WTC11 (cell line): Measurements from ENCODE around the gene MAGI3. TPM values are rescaled to one million over a fixed set of nuclear protein-coding genes. Genes with fewer than 3 reads are reported as not detected.

Source experiments
- ATAC-seq: fragments of 200-7000 bp; cut with Tn5 transposase; 2 replicates; pipeline ENCODE4 v1.10.0; 2021; ENCODE audit warnings: mild to moderate bottlenecking, moderate library complexity
- CTCF ChIA-PET: fragments of 300-600 bp; sonication (Branson Sonifier 250); formaldehyde crosslinking; loops from one replicate; lab custom pipeline; 2021; ENCODE audit warnings: antibody characterized with exemption; lab: Charles Lee
- POLR2A ChIA-PET: fragments of 350-600 bp; sonication (Branson Sonifier 250); formaldehyde crosslinking; loops from one replicate; lab custom pipeline; 2021; ENCODE audit warnings: antibody characterized with exemption; lab: Charles Lee
- DNase-seq: peaks from one replicate; pipeline ENCODE4 v3.0.0; 2021; ENCODE audit warnings: low spot score
- H3K27ac Mint-ChIP-seq: 2 replicates; pipeline ENCODE4 v1.8.0; 2021; ENCODE audit warnings: mixed read lengths
- H3K27me3 Mint-ChIP-seq: 2 replicates; pipeline ENCODE4 v1.8.0; 2021; ENCODE audit warnings: low read depth, mild to moderate bottlenecking, moderate library complexity, mixed read lengths
- H3K36me3 Mint-ChIP-seq: 2 replicates; pipeline ENCODE4 v1.8.0; 2021; ENCODE audit warnings: mixed read lengths
- H3K4me1 Mint-ChIP-seq: 2 replicates; pipeline ENCODE4 v1.8.0; 2022; ENCODE audit warnings: mixed read lengths
- H3K4me3 Mint-ChIP-seq: 2 replicates; pipeline ENCODE4 v1.8.0; 2021; ENCODE audit warnings: mild to moderate bottlenecking, moderate library complexity, mixed read lengths
- H3K9me3 Mint-ChIP-seq: 2 replicates; pipeline ENCODE4 v1.8.0; 2021; ENCODE audit warnings: mixed read lengths
- CBFB ChIP-seq: sonication (generic); formaldehyde crosslinking; IDR thresholded peaks from 2 replicates; pipeline ENCODE4 v1.8.1; 2022; ENCODE audit warnings: mild to moderate bottlenecking, low read depth, missing genetic modification reagents
- CREM ChIP-seq: sonication (generic); formaldehyde crosslinking; IDR thresholded peaks from 2 replicates; pipeline ENCODE4 v1.8.1; 2022; ENCODE audit warnings: mild to moderate bottlenecking, missing genetic modification reagents, moderate library complexity
- NR2C2 ChIP-seq: sonication (generic); formaldehyde crosslinking; IDR thresholded peaks from 2 replicates; pipeline ENCODE4 v1.8.0; 2022; ENCODE audit warnings: mild to moderate bottlenecking, missing genetic modification reagents
- NR3C1 ChIP-seq: sonication (generic); formaldehyde crosslinking; conservative IDR thresholded peaks from 2 replicates; pipeline ENCODE4 v1.8.1; 2023; ENCODE audit warnings: low read depth, mild to moderate bottlenecking, missing genetic modification reagents
- PRRX2 ChIP-seq: fragments of 250-450 bp; sonication (Bioruptor Pico); IDR thresholded peaks from 2 replicates; pipeline ENCODE4 v1.8.0; 2021; ENCODE audit warnings: mild to moderate bottlenecking
- TEAD1 ChIP-seq: sonication (generic); formaldehyde crosslinking; IDR thresholded peaks from 2 replicates; pipeline ENCODE4 v1.8.0; 2022; ENCODE audit warnings: mild to moderate bottlenecking, missing genetic modification reagents
- TEAD4 ChIP-seq: sonication (generic); formaldehyde crosslinking; IDR thresholded peaks from 2 replicates; pipeline ENCODE4 v1.8.0; 2022; ENCODE audit warnings: mild to moderate bottlenecking, missing genetic modification reagents
- TP53 ChIP-seq: sonication (generic); formaldehyde crosslinking; IDR thresholded peaks from 2 replicates; pipeline ENCODE4 v1.8.1; 2023; ENCODE audit warnings: mild to moderate bottlenecking, missing genetic modification reagents
- ZNF416 ChIP-seq: fragments of 250-450 bp; sonication (Bioruptor Pico); IDR thresholded peaks from 2 replicates; pipeline ENCODE4 v1.9.0; 2021; ENCODE audit warnings: mild to moderate bottlenecking, inconsistent platforms
- total RNA-seq: library from RNA; stranded (reverse); gene quantifications from 3 replicates; pipeline ENCODE4 v1.2.3, GENCODE V29; 2021
- TF ChIP-seq, protein P1 (sequence below): sonication (generic); formaldehyde crosslinking; IDR thresholded peaks from 2 replicates; pipeline ENCODE4 v1.8.1; 2022; ENCODE audit warnings: low read depth, mild to moderate bottlenecking, moderate library complexity, missing genetic modification reagents, borderline replicate concordance
- TF ChIP-seq, protein P2 (sequence below): sonication (generic); formaldehyde crosslinking; IDR thresholded peaks from 2 replicates; pipeline ENCODE4 v1.8.1; 2023; ENCODE audit warnings: mild to moderate bottlenecking, missing genetic modification reagents
- TF ChIP-seq, protein P3 (sequence below): sonication (generic); formaldehyde crosslinking; IDR thresholded peaks from 2 replicates; pipeline ENCODE4 v1.8.0; 2022; ENCODE audit warnings: missing genetic modification reagents
- TF ChIP-seq, protein P4 (sequence below): sonication (generic); formaldehyde crosslinking; IDR thresholded peaks from 2 replicates; pipeline ENCODE4 v1.8.0; 2023; ENCODE audit warnings: mild to moderate bottlenecking, missing genetic modification reagents
- TF ChIP-seq, protein P5 (sequence below): sonication (generic); formaldehyde crosslinking; conservative IDR thresholded peaks from 2 replicates; pipeline ENCODE4 v1.8.1; 2023; ENCODE audit warnings: mild to moderate bottlenecking, low read depth, missing genetic modification reagents, moderate library complexity
- TF ChIP-seq, protein P6 (sequence below): sonication (generic); formaldehyde crosslinking; IDR thresholded peaks from 2 replicates; pipeline ENCODE4 v1.8.1; 2022; ENCODE audit warnings: mild to moderate bottlenecking, moderate library complexity, missing genetic modification reagents
- TF ChIP-seq, protein P7 (sequence below): fragments of 200-600 bp; IDR thresholded peaks from 2 replicates; pipeline ENCODE4 v1.8.0; 2022; ENCODE audit warnings: antibody characterized with exemption

Gene MAGI3
- total RNA-seq, 1 experiment from 2014 or later = 9.7 TPM

DNA sequence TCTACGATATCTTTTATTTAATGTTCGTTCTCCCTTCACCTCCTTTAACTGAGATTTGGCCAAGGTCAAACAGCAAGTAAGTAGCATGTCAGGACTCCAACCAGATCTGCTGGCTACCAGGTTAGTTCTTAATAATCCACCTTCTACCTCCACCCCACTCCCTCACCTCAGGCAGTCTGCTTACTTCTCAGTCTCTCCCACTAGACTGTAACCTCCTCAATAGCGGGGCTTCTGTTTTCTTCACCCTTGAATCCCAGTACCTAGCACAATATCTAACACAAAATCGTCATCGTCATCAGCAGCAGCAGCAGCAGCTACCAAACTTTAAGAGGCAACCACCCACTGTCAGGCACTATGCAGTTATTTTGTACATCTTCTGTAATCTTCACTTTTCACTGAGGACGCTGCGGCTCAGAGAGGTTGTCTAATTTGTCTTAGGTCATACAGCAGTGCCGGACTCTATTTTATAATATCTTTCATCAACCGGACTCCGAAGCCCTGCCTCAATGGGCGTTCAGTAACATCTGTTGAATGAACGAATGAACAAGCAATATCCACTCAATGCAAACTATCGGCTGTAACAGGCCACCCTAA lies 859 bp upstream of the MAGI3 start:
- peaks cover 12% of the 10 kb centered on the region for H3K9me3 Mint-ChIP-seq
- H3K4me3 Mint-ChIP-seq = peak overlapping the region; percentile 84
- H3K36me3 Mint-ChIP-seq = peaks cover 6% of the 10 kb centered on the region
- CTCF ChIA-PET = interaction anchor here (1.0 to 1.2 kb wide), 2 partner anchors 15 to 249 kb away, joined by 3 to 4 read pairs; no protein-coding TSS in a partner anchor
- DNase-seq = no peak
- POLR2A ChIA-PET = no interaction called here
- peak overlapping the region; percentile 77 for H3K27ac Mint-ChIP-seq
- peaks cover 18% of the 10 kb centered on the region for H3K4me1 Mint-ChIP-seq
- no peak for ATAC-seq
- peaks cover 13% of the 10 kb centered on the region for H3K27me3 Mint-ChIP-seq
- TF ChIP-seq, protein P1, sequence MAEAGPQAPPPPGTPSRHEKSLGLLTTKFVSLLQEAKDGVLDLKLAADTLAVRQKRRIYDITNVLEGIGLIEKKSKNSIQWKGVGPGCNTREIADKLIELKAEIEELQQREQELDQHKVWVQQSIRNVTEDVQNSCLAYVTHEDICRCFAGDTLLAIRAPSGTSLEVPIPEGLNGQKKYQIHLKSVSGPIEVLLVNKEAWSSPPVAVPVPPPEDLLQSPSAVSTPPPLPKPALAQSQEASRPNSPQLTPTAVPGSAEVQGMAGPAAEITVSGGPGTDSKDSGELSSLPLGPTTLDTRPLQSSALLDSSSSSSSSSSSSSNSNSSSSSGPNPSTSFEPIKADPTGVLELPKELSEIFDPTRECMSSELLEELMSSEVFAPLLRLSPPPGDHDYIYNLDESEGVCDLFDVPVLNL (CRISPR knock-in tag) = no peak
- TF ChIP-seq CBFB (CRISPR knock-in tag) (no peak), NR2C2 (CRISPR knock-in tag) (no peak), NR3C1 (CRISPR knock-in tag) (no peak), TEAD4 (CRISPR knock-in tag) (no peak), ZNF416 (no peak), CREM (CRISPR knock-in tag) (no peak), TEAD1 (CRISPR knock-in tag) (no peak), PRRX2 (CRISPR knock-in tag) (no peak), TP53 (no peak)
- TF ChIP-seq, protein P2, sequence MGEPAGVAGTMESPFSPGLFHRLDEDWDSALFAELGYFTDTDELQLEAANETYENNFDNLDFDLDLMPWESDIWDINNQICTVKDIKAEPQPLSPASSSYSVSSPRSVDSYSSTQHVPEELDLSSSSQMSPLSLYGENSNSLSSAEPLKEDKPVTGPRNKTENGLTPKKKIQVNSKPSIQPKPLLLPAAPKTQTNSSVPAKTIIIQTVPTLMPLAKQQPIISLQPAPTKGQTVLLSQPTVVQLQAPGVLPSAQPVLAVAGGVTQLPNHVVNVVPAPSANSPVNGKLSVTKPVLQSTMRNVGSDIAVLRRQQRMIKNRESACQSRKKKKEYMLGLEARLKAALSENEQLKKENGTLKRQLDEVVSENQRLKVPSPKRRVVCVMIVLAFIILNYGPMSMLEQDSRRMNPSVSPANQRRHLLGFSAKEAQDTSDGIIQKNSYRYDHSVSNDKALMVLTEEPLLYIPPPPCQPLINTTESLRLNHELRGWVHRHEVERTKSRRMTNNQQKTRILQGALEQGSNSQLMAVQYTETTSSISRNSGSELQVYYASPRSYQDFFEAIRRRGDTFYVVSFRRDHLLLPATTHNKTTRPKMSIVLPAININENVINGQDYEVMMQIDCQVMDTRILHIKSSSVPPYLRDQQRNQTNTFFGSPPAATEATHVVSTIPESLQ (CRISPR knock-in tag) = no peak
- TF ChIP-seq, protein P3, sequence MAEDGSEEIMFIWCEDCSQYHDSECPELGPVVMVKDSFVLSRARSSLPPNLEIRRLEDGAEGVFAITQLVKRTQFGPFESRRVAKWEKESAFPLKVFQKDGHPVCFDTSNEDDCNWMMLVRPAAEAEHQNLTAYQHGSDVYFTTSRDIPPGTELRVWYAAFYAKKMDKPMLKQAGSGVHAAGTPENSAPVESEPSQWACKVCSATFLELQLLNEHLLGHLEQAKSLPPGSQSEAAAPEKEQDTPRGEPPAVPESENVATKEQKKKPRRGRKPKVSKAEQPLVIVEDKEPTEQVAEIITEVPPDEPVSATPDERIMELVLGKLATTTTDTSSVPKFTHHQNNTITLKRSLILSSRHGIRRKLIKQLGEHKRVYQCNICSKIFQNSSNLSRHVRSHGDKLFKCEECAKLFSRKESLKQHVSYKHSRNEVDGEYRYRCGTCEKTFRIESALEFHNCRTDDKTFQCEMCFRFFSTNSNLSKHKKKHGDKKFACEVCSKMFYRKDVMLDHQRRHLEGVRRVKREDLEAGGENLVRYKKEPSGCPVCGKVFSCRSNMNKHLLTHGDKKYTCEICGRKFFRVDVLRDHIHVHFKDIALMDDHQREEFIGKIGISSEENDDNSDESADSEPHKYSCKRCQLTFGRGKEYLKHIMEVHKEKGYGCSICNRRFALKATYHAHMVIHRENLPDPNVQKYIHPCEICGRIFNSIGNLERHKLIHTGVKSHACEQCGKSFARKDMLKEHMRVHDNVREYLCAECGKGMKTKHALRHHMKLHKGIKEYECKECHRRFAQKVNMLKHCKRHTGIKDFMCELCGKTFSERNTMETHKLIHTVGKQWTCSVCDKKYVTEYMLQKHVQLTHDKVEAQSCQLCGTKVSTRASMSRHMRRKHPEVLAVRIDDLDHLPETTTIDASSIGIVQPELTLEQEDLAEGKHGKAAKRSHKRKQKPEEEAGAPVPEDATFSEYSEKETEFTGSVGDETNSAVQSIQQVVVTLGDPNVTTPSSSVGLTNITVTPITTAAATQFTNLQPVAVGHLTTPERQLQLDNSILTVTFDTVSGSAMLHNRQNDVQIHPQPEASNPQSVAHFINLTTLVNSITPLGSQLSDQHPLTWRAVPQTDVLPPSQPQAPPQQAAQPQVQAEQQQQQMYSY = no peak; the same call in 1 of the 2 replicates
- TF ChIP-seq, protein P4, sequence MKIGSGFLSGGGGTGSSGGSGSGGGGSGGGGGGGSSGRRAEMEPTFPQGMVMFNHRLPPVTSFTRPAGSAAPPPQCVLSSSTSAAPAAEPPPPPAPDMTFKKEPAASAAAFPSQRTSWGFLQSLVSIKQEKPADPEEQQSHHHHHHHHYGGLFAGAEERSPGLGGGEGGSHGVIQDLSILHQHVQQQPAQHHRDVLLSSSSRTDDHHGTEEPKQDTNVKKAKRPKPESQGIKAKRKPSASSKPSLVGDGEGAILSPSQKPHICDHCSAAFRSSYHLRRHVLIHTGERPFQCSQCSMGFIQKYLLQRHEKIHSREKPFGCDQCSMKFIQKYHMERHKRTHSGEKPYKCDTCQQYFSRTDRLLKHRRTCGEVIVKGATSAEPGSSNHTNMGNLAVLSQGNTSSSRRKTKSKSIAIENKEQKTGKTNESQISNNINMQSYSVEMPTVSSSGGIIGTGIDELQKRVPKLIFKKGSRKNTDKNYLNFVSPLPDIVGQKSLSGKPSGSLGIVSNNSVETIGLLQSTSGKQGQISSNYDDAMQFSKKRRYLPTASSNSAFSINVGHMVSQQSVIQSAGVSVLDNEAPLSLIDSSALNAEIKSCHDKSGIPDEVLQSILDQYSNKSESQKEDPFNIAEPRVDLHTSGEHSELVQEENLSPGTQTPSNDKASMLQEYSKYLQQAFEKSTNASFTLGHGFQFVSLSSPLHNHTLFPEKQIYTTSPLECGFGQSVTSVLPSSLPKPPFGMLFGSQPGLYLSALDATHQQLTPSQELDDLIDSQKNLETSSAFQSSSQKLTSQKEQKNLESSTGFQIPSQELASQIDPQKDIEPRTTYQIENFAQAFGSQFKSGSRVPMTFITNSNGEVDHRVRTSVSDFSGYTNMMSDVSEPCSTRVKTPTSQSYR (CRISPR knock-in tag) = no peak
- TF ChIP-seq, protein P5, sequence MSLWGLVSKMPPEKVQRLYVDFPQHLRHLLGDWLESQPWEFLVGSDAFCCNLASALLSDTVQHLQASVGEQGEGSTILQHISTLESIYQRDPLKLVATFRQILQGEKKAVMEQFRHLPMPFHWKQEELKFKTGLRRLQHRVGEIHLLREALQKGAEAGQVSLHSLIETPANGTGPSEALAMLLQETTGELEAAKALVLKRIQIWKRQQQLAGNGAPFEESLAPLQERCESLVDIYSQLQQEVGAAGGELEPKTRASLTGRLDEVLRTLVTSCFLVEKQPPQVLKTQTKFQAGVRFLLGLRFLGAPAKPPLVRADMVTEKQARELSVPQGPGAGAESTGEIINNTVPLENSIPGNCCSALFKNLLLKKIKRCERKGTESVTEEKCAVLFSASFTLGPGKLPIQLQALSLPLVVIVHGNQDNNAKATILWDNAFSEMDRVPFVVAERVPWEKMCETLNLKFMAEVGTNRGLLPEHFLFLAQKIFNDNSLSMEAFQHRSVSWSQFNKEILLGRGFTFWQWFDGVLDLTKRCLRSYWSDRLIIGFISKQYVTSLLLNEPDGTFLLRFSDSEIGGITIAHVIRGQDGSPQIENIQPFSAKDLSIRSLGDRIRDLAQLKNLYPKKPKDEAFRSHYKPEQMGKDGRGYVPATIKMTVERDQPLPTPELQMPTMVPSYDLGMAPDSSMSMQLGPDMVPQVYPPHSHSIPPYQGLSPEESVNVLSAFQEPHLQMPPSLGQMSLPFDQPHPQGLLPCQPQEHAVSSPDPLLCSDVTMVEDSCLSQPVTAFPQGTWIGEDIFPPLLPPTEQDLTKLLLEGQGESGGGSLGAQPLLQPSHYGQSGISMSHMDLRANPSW (CRISPR knock-in tag) = no peak
- TF ChIP-seq, protein P6, sequence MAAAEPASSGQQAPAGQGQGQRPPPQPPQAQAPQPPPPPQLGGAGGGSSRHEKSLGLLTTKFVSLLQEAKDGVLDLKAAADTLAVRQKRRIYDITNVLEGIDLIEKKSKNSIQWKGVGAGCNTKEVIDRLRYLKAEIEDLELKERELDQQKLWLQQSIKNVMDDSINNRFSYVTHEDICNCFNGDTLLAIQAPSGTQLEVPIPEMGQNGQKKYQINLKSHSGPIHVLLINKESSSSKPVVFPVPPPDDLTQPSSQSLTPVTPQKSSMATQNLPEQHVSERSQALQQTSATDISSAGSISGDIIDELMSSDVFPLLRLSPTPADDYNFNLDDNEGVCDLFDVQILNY (CRISPR knock-in tag) = no peak
- TF ChIP-seq, protein P7, sequence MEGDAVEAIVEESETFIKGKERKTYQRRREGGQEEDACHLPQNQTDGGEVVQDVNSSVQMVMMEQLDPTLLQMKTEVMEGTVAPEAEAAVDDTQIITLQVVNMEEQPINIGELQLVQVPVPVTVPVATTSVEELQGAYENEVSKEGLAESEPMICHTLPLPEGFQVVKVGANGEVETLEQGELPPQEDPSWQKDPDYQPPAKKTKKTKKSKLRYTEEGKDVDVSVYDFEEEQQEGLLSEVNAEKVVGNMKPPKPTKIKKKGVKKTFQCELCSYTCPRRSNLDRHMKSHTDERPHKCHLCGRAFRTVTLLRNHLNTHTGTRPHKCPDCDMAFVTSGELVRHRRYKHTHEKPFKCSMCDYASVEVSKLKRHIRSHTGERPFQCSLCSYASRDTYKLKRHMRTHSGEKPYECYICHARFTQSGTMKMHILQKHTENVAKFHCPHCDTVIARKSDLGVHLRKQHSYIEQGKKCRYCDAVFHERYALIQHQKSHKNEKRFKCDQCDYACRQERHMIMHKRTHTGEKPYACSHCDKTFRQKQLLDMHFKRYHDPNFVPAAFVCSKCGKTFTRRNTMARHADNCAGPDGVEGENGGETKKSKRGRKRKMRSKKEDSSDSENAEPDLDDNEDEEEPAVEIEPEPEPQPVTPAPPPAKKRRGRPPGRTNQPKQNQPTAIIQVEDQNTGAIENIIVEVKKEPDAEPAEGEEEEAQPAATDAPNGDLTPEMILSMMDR = no peak
